Progenitor cell of endocrine pancreas (in vitro differentiated cells): ENCODE data around the gene CD44. TPM values are rescaled to one million over a fixed set of nuclear protein-coding genes. Genes with fewer than 3 reads are reported as not detected.

Experiments
- DNase-seq: peaks from one replicate; pipeline ENCODE4 v3.0.0; 2021; ENCODE audit warnings: low spot score; ENCODE audit not compliant: unreplicated experiment
- H3K27ac Mint-ChIP-seq: 2 replicates; pipeline ENCODE4 v1.8.0; 2021; ENCODE audit warnings: mild to moderate bottlenecking, moderate library complexity, mixed read lengths
- H3K27me3 Mint-ChIP-seq: 2 replicates; pipeline ENCODE4 v1.8.0; 2021; ENCODE audit warnings: mixed read lengths
- H3K36me3 Mint-ChIP-seq: 2 replicates; pipeline ENCODE4 v1.8.0; 2022; ENCODE audit warnings: mixed read lengths; ENCODE audit not compliant: insufficient read depth
- H3K4me1 Mint-ChIP-seq: 2 replicates; pipeline ENCODE4 v1.8.0; 2021; ENCODE audit warnings: low read depth, mixed read lengths
- H3K4me3 Mint-ChIP-seq: 2 replicates; pipeline ENCODE4 v1.8.0; 2021; ENCODE audit warnings: low read depth, mild to moderate bottlenecking, moderate library complexity, mixed read lengths
- H3K9me3 Mint-ChIP-seq: 2 replicates; pipeline ENCODE4 v1.8.0; 2021; ENCODE audit warnings: low read depth, mixed read lengths
- CTCF ChIP-seq: fragments of 200-600 bp; sonication (generic); IDR thresholded peaks from one replicate; pipeline ENCODE4 v1.5.0; 2021; ENCODE audit warnings: antibody characterized with exemption, mild to moderate bottlenecking; ENCODE audit not compliant: unreplicated experiment
- total RNA-seq: library from RNA; stranded (reverse); gene quantifications from 2 replicates; pipeline ENCODE4 v1.2.1, GENCODE V29; 2021

CD44 gene
- total RNA-seq, 1 donor from 2014 or later, result 1.9 TPM

- no peak overlapping the region for H3K4me3 Mint-ChIP-seq
- peaks cover 11% of the 10 kb centered on the region for H3K27me3 Mint-ChIP-seq
- no peak for DNase-seq
- TF ChIP-seq CTCF, result no peak
- H3K27ac Mint-ChIP-seq, result no peak overlapping the region
- H3K4me1 Mint-ChIP-seq, result no peaks in the 10 kb centered on the region
- no peaks in the 10 kb centered on the region for H3K36me3 Mint-ChIP-seq
- H3K9me3 Mint-ChIP-seq, result peaks cover under 1% of the 10 kb centered on the region
Observed at GRCh38 chr11:35275786-35276170, 136.8 kb downstream of the CD44 start.

GRCh38 chr11:35276396-35277145, 137.6 kb downstream of the CD44 start:
- no peak for DNase-seq
- no peak overlapping the region for H3K27ac Mint-ChIP-seq
- no peaks in the 10 kb centered on the region for H3K36me3 Mint-ChIP-seq

GRCh38 chr11:35277827-35278226, 138.9 kb downstream of the CD44 start:
- no peaks in the 10 kb centered on the region for H3K36me3 Mint-ChIP-seq
- H3K9me3 Mint-ChIP-seq, result no peaks in the 10 kb centered on the region
- no peak overlapping the region for H3K4me3 Mint-ChIP-seq
- no peak for DNase-seq
- H3K27ac Mint-ChIP-seq, result no peak overlapping the region
- H3K4me1 Mint-ChIP-seq, result no peaks in the 10 kb centered on the region
- TF ChIP-seq CTCF, result no peak
- H3K27me3 Mint-ChIP-seq, result peaks cover 6% of the 10 kb centered on the region

More at GRCh38 chr11:35276396-35277145, 137.6 kb downstream of the CD44 start:
- no peak for TF ChIP-seq CTCF
- Mint-ChIP-seq H3K4me1 (no peaks in the 10 kb centered on the region), H3K4me3 (no peak overlapping the region), H3K9me3 (no peaks in the 10 kb centered on the region), H3K27me3 (peaks cover 10% of the 10 kb centered on the region)

- no peak overlapping the region for H3K27ac Mint-ChIP-seq
Observed at GRCh38 chr11:35280727-35281126, 141.8 kb downstream of the CD44 start.

GRCh38 chr11:35281169-35281688, 142.3 kb downstream of the CD44 start:
- no peak for DNase-seq
- TF ChIP-seq CTCF, result no peak
- Mint-ChIP-seq H3K27me3 (no peaks in the 10 kb centered on the region), H3K36me3 (no peaks in the 10 kb centered on the region), H3K4me1 (no peaks in the 10 kb centered on the region), H3K27ac (no peak overlapping the region), H3K9me3 (no peaks in the 10 kb centered on the region), H3K4me3 (no peak overlapping the region)

More at GRCh38 chr11:35280727-35281126, 141.8 kb downstream of the CD44 start:
- Mint-ChIP-seq H3K36me3 (no peaks in the 10 kb centered on the region), H3K4me1 (no peaks in the 10 kb centered on the region), H3K27me3 (no peaks in the 10 kb centered on the region), H3K4me3 (no peak overlapping the region), H3K9me3 (no peaks in the 10 kb centered on the region)
- DNase-seq, result no peak
- TF ChIP-seq CTCF, result no peak

Other genes starting within 250 kb of the CD44 start
- gene APIP, start 222.8 kb upstream of the CD44 start, total RNA-seq, result 23.5 and 24.7 TPM in 2 replicates
- gene PDHX, start 222.6 kb upstream of the CD44 start, total RNA-seq, result 39.9 and 42.4 TPM in 2 replicates